Activated CD4-positive, alpha-beta T cell treated with anti-CD3 and anti-CD28 coated beads for 36 hours (primary cell): ENCODE measurements around the gene MAPK4. TPM values are rescaled to one million over a fixed set of nuclear protein-coding genes. Genes with fewer than 3 reads are reported as not detected.
"Not testable (repeated sequence)": the region's sequence is repeated elsewhere in the genome, so short reads cannot be mapped to it uniquely, and the experiment has no call there.

Experiments
- ATAC-seq: fragments of 200-7000 bp; cut with Tn5 transposase; one replicate; pipeline ENCODE4 v1.10.0; 2021; ENCODE audit warnings: mild to moderate bottlenecking, moderate library complexity
- CTCF ChIA-PET: fragments of 350-600 bp; sonication (Branson Sonifier 250); formaldehyde crosslinking; loops from one replicate; lab custom pipeline; 2021; ENCODE audit warnings: antibody characterized with exemption; lab: Charles Lee
- POLR2A ChIA-PET: fragments of 350-600 bp; sonication (Branson Sonifier 250); formaldehyde crosslinking; loops from one replicate; lab custom pipeline; 2021; ENCODE audit warnings: antibody characterized with exemption, inconsistent platforms; lab: Charles Lee
- DNase-seq: peaks from one replicate; pipeline ENCODE4 v3.0.0-alpha.2; 2020
- H3K27ac Mint-ChIP-seq: one replicate; pipeline ENCODE4 v1.8.0; 2021; ENCODE audit warnings: mixed read lengths
- H3K27me3 Mint-ChIP-seq: one replicate; pipeline ENCODE4 v1.8.0; 2021; ENCODE audit warnings: mixed read lengths
- H3K36me3 Mint-ChIP-seq: one replicate; pipeline ENCODE4 v1.8.0; 2021; ENCODE audit warnings: low read depth, mixed read lengths
- H3K4me1 Mint-ChIP-seq: one replicate; pipeline ENCODE4 v1.8.0; 2021; ENCODE audit warnings: mixed read lengths
- H3K4me3 Mint-ChIP-seq: one replicate; pipeline ENCODE4 v1.8.0; 2021; ENCODE audit warnings: mild to moderate bottlenecking, moderate library complexity, mixed read lengths
- H3K9me3 Mint-ChIP-seq: one replicate; pipeline ENCODE4 v1.8.0; 2021; ENCODE audit warnings: low read depth, mixed read lengths
- intact Hi-C, 2 experiments: fragments of 100-400 bp; cut with DNase I in 1 of 2; cut with micrococcal nuclease in 1 of 2; formaldehyde crosslinking; loops; one replicate each; pipeline versions ENCODE4 v1.14.2 to v1.15.1; 2022 to 2024; cut with DNase I, micrococcal nuclease
- total RNA-seq, 2 experiments: library from RNA; stranded (reverse); gene quantifications; one replicate each; pipeline ENCODE4 v1.2.3, GENCODE V29; 2021

Gene MAPK4
- total RNA-seq, 2 experiments from 2014 or later = not detected

GRCh38 chr18:50558157-50558556, 1.7 kb upstream of the MAPK4 start:
- no peak overlapping the region for H3K4me3 Mint-ChIP-seq
- intact Hi-C loops = no loop called here
- peaks cover 61% of the 10 kb centered on the region for H3K27me3 Mint-ChIP-seq
- ATAC-seq (no peak), DNase-seq (no peak)
- peaks cover 9% of the 10 kb centered on the region for H3K9me3 Mint-ChIP-seq
- ChIA-PET POLR2A (no interaction called here), CTCF (interaction anchor here (0.8 kb wide), 1 partner anchor 1516 kb away, joined by 3 read pairs; no protein-coding TSS in a partner anchor)
- peaks cover 4% of the 10 kb centered on the region for H3K4me1 Mint-ChIP-seq
- H3K36me3 Mint-ChIP-seq = no peaks in the 10 kb centered on the region
- H3K27ac Mint-ChIP-seq = no peak overlapping the region

- H3K9me3 Mint-ChIP-seq = peaks cover 9% of the 10 kb centered on the region
- H3K36me3 Mint-ChIP-seq = no peaks in the 10 kb centered on the region
- H3K4me1 Mint-ChIP-seq = peaks cover 4% of the 10 kb centered on the region
- ChIA-PET POLR2A (interaction anchor here (0.5 kb wide), 1 partner anchor 1666 kb away, joined by 4 read pairs; no protein-coding TSS in a partner anchor), CTCF (no interaction called here)
- H3K4me3 Mint-ChIP-seq = no peak overlapping the region
- ATAC-seq (no peak), DNase-seq (no peak)
- intact Hi-C loops = no loop called here
- no peak overlapping the region for H3K27ac Mint-ChIP-seq
- peaks cover 61% of the 10 kb centered on the region for H3K27me3 Mint-ChIP-seq
Observed at GRCh38 chr18:50558948-50559751, 737 bp upstream of the MAPK4 start.

DNA sequence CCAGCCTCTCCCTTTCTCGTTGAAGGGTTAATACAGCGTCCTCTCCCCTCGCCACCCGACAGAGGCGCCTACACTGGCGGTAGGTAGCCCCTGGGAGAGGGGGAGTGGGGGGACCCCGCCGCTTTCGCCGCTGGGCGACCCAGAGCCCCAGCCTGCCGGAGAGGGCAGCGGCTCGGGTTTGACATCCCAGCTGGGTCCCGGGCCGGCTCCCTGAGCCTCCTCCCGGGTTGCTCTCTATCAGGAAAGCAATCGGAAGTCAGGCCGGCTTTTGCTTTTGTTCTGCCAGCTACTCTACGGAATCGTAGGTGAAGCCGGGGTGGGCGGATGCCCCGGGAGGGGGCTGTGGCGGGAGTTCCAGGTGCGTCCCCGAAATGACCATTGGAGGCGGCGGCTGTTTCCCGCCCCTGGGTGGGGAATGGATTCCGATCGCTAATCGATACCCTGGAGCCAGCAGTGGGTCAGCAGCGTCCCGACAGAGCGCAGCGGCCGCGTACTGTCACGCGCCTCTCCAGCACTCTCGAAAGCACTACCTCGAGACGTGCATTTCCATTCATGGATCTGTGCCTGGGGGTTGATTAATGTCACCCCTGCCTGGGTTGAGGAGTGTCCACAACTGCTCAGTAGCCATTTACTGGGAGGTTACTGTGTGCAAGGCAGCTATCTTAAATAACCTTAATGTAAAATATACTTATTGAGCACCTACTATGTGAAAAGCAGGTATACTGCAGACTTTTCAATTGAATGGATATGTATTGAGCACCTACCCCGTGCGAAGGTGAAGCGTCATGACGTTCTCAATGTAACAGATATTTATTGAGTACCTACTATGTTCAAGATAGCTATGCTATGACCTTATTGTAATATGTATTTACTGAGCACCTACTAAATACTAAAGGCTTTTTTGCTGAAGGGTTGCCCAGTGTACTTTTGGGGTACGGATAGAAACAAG, 1.1 kb downstream of the MAPK4 start:
- H3K27ac Mint-ChIP-seq = no peak overlapping the region
- H3K4me1 Mint-ChIP-seq = peaks cover 4% of the 10 kb centered on the region
- CTCF ChIA-PET = no interaction called here
- peaks cover 3% of the 10 kb centered on the region for H3K9me3 Mint-ChIP-seq
- peak overlapping the region; percentile 16 for H3K4me3 Mint-ChIP-seq
- peaks cover 59% of the 10 kb centered on the region for H3K27me3 Mint-ChIP-seq
- peak; percentile 17 for DNase-seq
- POLR2A ChIA-PET = no interaction called here
- H3K36me3 Mint-ChIP-seq = no peaks in the 10 kb centered on the region
- no peak for ATAC-seq
- intact Hi-C loops = no loop called here

DNA sequence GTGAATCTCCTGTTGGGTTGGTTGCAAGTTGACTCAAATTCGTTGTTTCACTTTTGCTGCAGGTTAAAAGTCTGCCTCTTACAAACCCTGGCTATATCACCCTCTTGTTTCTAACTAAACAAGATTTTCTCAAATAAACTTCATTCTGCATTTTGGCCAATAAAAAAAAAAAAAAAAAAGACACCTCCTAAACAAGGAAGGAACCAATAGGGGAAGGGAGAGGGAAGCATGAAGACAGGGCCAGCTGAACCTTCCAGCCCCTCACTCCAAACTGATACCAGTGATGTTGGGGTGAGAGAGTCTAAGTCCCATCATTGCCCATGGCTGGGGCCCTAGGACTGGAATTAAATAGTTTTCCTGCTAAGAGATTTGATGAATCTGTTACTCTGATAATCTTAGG, 2.4 kb downstream of the MAPK4 start:
- H3K27me3 Mint-ChIP-seq = peaks cover 58% of the 10 kb centered on the region
- intact Hi-C loops, H3K4me1 Mint-ChIP-seq, H3K9me3 Mint-ChIP-seq, DNase-seq, POLR2A ChIA-PET, H3K4me3 Mint-ChIP-seq, H3K36me3 Mint-ChIP-seq, ATAC-seq, CTCF ChIA-PET, H3K27ac Mint-ChIP-seq: not testable (repeated sequence)

DNA sequence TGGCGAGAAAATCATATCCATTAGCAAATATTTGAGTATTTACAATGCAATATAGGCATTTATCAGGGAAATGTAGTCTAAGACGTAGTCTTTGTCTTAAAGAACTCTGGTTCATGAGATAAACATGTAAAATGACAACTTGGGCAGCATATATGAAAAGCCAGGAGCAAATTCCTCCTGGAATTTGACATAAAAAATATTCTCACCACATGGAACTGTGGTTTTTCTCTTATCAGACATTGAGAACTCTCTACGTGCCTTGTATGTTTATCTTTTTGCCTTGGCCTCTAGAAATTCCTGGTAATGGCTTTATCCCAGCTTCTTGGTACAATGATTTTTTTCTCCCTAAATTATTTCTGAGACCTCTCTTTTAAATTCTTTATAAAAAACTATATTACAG, 2.8 kb downstream of the MAPK4 start:
- Mint-ChIP-seq H3K4me3 (no peak overlapping the region), H3K36me3 (no peaks in the 10 kb centered on the region), H3K27me3 (peaks cover 54% of the 10 kb centered on the region), H3K9me3 (no peaks in the 10 kb centered on the region), H3K4me1 (peaks cover 4% of the 10 kb centered on the region), H3K27ac (no peak overlapping the region)
- no peak for ATAC-seq
- ChIA-PET CTCF (no interaction called here), POLR2A (no interaction called here)
- DNase-seq = no peak
- intact Hi-C loops = no loop called here

GRCh38 chr18:50563376-50563775, 3.5 kb downstream of the MAPK4 start:
- no peak overlapping the region for H3K4me3 Mint-ChIP-seq
- peaks cover 4% of the 10 kb centered on the region for H3K4me1 Mint-ChIP-seq
- no peak for ATAC-seq
- ChIA-PET POLR2A (no interaction called here), CTCF (no interaction called here)
- H3K9me3 Mint-ChIP-seq = no peaks in the 10 kb centered on the region
- H3K27me3 Mint-ChIP-seq = peaks cover 49% of the 10 kb centered on the region
- no peaks in the 10 kb centered on the region for H3K36me3 Mint-ChIP-seq
- no peak overlapping the region for H3K27ac Mint-ChIP-seq
- intact Hi-C loops = no loop called here
- no peak for DNase-seq

- no peak overlapping the region for H3K4me3 Mint-ChIP-seq
- DNase-seq (no peak), ATAC-seq (no peak)
- peaks cover 21% of the 10 kb centered on the region for H3K27me3 Mint-ChIP-seq
- H3K27ac Mint-ChIP-seq = no peak overlapping the region
- POLR2A ChIA-PET = no interaction called here
- no peaks in the 10 kb centered on the region for H3K4me1 Mint-ChIP-seq
- H3K36me3 Mint-ChIP-seq = no peaks in the 10 kb centered on the region
- intact Hi-C loops = no loop called here
- peaks cover 2% of the 10 kb centered on the region for H3K9me3 Mint-ChIP-seq
- CTCF ChIA-PET = no interaction called here
Observed at GRCh38 chr18:50569930-50570329, 10.0 kb downstream of the MAPK4 start.

GRCh38 chr18:50571606-50572005, 11.7 kb downstream of the MAPK4 start:
- ATAC-seq (no peak), DNase-seq (no peak)
- H3K27ac Mint-ChIP-seq = no peak overlapping the region
- H3K27me3 Mint-ChIP-seq = peaks cover 16% of the 10 kb centered on the region
- no peaks in the 10 kb centered on the region for H3K4me1 Mint-ChIP-seq
- intact Hi-C loops = no loop called here
- CTCF ChIA-PET = no interaction called here
- H3K9me3 Mint-ChIP-seq = peaks cover 2% of the 10 kb centered on the region
- POLR2A ChIA-PET = no interaction called here
- H3K36me3 Mint-ChIP-seq = no peaks in the 10 kb centered on the region
- H3K4me3 Mint-ChIP-seq = no peak overlapping the region

GRCh38 chr18:50573196-50573595, 13.3 kb downstream of the MAPK4 start:
- H3K4me1 Mint-ChIP-seq, DNase-seq, POLR2A ChIA-PET, ATAC-seq, H3K27ac Mint-ChIP-seq, intact Hi-C loops, CTCF ChIA-PET, H3K9me3 Mint-ChIP-seq, H3K36me3 Mint-ChIP-seq, H3K4me3 Mint-ChIP-seq: not testable (repeated sequence)
- H3K27me3 Mint-ChIP-seq = peaks cover 13% of the 10 kb centered on the region

DNA sequence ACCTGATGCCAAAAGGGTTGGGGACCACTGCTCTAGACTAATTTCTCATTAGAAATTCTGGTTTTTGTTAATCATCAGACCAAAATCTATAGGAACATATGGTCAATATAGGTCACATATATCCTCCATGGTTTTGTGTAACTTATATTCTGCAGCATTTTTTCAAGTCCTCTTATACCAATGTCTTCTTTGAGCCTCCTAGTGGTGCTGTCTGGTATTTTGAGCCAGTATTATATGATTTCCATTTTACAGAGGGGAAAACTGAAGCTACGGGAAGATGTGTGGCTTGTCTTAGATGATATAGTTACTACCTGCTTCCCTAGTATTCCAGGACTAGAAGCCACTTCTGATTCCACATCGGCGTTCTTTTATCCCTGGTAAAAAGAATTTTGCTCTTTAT, 13.8 kb downstream of the MAPK4 start:
- H3K9me3 Mint-ChIP-seq = no peaks in the 10 kb centered on the region

GRCh38 chr18:50578030-50578429, 18.1 kb downstream of the MAPK4 start:
- Mint-ChIP-seq H3K27me3 (peaks cover 15% of the 10 kb centered on the region), H3K36me3 (no peaks in the 10 kb centered on the region), H3K27ac (no peak overlapping the region), H3K9me3 (peaks cover 1% of the 10 kb centered on the region), H3K4me3 (no peak overlapping the region), H3K4me1 (no peaks in the 10 kb centered on the region)
- intact Hi-C loops = no loop called here
- ATAC-seq (no peak), DNase-seq (no peak)
- ChIA-PET POLR2A (no interaction called here), CTCF (no interaction called here)

More for the DNA sequence above, 13.8 kb downstream of the MAPK4 start:
- ATAC-seq = no peak
- Mint-ChIP-seq H3K27ac (no peak overlapping the region), H3K36me3 (no peaks in the 10 kb centered on the region), H3K27me3 (peaks cover 17% of the 10 kb centered on the region), H3K4me3 (no peak overlapping the region), H3K4me1 (no peaks in the 10 kb centered on the region)
- POLR2A ChIA-PET = no interaction called here
- CTCF ChIA-PET = no interaction called here
- intact Hi-C loops = no loop called here
- DNase-seq = no peak
